Mesothelial cell of epicardium (in vitro differentiated cells): ENCODE data around the gene BPTF. TPM values are rescaled to one million over a fixed set of nuclear protein-coding genes. Genes with fewer than 3 reads are reported as not detected.

Experiments used
- DNase-seq, 2 experiments: peaks; one replicate each; pipeline ENCODE4 v3.0.0; 2021; ENCODE audit warnings: low spot score in 2 of 2; ENCODE audit not compliant: unreplicated experiment in 2 of 2
- H3K27ac Mint-ChIP-seq: 2 replicates; pipeline ENCODE4 v1.8.0; 2021; ENCODE audit warnings: mixed read lengths
- H3K27me3 Mint-ChIP-seq: 2 replicates; pipeline ENCODE4 v1.8.0; 2021; ENCODE audit warnings: low read depth, mixed read lengths
- H3K36me3 Mint-ChIP-seq: 2 replicates; pipeline ENCODE4 v1.8.0; 2021; ENCODE audit warnings: mixed read lengths
- H3K4me1 Mint-ChIP-seq: 2 replicates; pipeline ENCODE4 v1.8.0; 2021; ENCODE audit warnings: mixed read lengths
- H3K4me3 Mint-ChIP-seq: 2 replicates; pipeline ENCODE4 v1.8.0; 2021; ENCODE audit warnings: mild to moderate bottlenecking, moderate library complexity, mixed read lengths
- H3K9me3 Mint-ChIP-seq: 2 replicates; pipeline ENCODE4 v1.8.0; 2021; ENCODE audit warnings: mixed read lengths
- CTCF ChIP-seq: fragments of 200-600 bp; sonication (generic); IDR thresholded peaks from one replicate; pipeline ENCODE4 v1.5.0; 2021; ENCODE audit warnings: antibody characterized with exemption; ENCODE audit not compliant: unreplicated experiment
- total RNA-seq: library from RNA; stranded (reverse); gene quantifications from 3 replicates; pipeline ENCODE4 v1.2.1, GENCODE V29; 2021

The BPTF gene, protein sequence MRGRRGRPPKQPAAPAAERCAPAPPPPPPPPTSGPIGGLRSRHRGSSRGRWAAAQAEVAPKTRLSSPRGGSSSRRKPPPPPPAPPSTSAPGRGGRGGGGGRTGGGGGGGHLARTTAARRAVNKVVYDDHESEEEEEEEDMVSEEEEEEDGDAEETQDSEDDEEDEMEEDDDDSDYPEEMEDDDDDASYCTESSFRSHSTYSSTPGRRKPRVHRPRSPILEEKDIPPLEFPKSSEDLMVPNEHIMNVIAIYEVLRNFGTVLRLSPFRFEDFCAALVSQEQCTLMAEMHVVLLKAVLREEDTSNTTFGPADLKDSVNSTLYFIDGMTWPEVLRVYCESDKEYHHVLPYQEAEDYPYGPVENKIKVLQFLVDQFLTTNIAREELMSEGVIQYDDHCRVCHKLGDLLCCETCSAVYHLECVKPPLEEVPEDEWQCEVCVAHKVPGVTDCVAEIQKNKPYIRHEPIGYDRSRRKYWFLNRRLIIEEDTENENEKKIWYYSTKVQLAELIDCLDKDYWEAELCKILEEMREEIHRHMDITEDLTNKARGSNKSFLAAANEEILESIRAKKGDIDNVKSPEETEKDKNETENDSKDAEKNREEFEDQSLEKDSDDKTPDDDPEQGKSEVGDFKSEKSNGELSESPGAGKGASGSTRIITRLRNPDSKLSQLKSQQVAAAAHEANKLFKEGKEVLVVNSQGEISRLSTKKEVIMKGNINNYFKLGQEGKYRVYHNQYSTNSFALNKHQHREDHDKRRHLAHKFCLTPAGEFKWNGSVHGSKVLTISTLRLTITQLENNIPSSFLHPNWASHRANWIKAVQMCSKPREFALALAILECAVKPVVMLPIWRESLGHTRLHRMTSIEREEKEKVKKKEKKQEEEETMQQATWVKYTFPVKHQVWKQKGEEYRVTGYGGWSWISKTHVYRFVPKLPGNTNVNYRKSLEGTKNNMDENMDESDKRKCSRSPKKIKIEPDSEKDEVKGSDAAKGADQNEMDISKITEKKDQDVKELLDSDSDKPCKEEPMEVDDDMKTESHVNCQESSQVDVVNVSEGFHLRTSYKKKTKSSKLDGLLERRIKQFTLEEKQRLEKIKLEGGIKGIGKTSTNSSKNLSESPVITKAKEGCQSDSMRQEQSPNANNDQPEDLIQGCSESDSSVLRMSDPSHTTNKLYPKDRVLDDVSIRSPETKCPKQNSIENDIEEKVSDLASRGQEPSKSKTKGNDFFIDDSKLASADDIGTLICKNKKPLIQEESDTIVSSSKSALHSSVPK (N-terminal part only)
- 170 to 182 TPM (median 172 TPM) in 3 replicates for total RNA-seq

DNA sequence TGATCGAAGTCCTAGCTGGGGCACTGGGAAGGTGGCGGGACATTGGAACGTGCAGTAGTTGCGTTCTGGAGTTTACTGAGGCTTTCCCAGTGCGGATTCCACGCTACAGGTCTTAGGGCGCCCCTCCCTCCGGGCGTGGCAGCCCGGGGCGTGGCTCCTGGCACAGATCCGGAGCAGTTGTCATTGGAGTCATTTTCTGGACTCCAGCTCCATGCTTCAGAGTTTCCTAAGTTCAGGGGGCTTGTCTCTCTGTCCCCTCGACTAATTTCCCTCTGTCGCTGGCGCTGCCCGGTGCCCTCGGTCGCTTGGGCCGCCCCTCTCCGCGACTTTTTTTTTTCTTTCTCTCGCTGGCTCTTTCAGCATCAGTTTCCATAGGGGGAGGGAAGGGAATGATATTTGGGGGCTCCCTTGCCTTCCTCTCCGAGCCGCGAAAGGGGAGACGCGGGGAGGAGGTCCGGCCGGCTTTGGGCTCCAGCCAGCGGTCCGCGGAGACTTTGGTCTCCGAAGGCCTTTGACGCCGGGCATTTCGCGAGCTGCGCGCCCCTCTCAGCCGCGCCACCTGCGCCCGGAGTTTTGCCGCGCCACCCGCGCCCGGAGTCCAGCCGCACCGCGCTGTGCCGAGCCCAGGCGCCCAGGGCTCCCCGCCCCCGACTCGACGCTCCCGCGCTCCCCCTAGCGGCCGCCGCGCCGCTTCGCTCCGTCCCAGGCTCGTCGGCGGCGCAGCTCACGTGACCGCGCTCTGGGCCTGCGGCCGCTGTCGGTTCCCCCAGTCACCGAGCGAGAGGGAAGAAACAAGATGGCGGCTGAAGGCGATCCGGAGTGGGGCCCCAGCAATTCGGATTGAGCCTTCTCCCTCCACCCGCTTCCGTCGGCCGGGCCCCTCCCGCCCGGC is at the start of gene BPTF:
TSS of gene BPTF (plus strand) at position 769 of the 892 bp plus-strand sequence. CDS start 222 bp downstream, outside the sequence.
- Mint-ChIP-seq H3K27ac (peak within 1 kb of the TSS; percentile 97), H3K4me3 (peak within 1 kb of the TSS; percentile 95), H3K4me1 (peaks cover 28% of the 10 kb centered on the region), H3K36me3 (no peaks in the 10 kb centered on the region), H3K9me3 (no peaks in the 10 kb centered on the region), H3K27me3 (peaks cover 8% of the 10 kb centered on the region)
- DNase-seq, result peak; percentile 87 to 96
- TF ChIP-seq CTCF, result peak; percentile 94

- no peaks in the 10 kb centered on the region for H3K27me3 Mint-ChIP-seq
- H3K4me3 Mint-ChIP-seq, result no peak overlapping the region
- TF ChIP-seq CTCF, result peak; percentile 40
- DNase-seq, result no peak
- no peaks in the 10 kb centered on the region for H3K9me3 Mint-ChIP-seq
- peak overlapping the region; percentile 9 for H3K27ac Mint-ChIP-seq
- H3K36me3 Mint-ChIP-seq, result no peaks in the 10 kb centered on the region
- H3K4me1 Mint-ChIP-seq, result no peaks in the 10 kb centered on the region
Measured at GRCh38 chr17:67779098-67779672, 46.1 kb upstream of the BPTF start.

- Mint-ChIP-seq H3K9me3 (no peaks in the 10 kb centered on the region), H3K4me1 (no peaks in the 10 kb centered on the region), H3K36me3 (no peaks in the 10 kb centered on the region), H3K27ac (no peak overlapping the region), H3K4me3 (no peak overlapping the region), H3K27me3 (peaks cover 4% of the 10 kb centered on the region)
- DNase-seq, result no peak
- TF ChIP-seq CTCF, result no peak
Measured at GRCh38 chr17:67784364-67785121, 40.8 kb upstream of the BPTF start.

DNA sequence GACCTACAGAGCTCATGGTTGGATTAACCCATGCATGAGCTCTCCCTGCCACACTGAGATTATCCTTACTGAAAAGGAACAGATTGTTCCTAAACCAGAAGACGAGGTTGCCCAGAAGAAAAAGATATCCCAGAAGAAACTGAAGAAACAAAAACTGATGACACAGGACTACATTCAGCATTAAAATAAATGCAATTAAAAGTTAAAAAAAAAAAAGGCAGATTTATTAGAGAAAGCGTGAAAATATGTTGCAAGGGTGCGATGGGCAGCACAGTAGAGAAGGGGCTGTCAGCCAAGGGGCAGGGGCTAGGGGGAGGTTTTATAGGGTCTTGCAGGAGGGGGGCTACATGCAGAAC is 40.2 kb upstream of the BPTF start:
- Mint-ChIP-seq H3K36me3 (no peaks in the 10 kb centered on the region), H3K4me3 (no peak overlapping the region), H3K9me3 (no peaks in the 10 kb centered on the region), H3K4me1 (no peaks in the 10 kb centered on the region), H3K27ac (no peak overlapping the region), H3K27me3 (peaks cover 4% of the 10 kb centered on the region)
- DNase-seq, result no peak
- no peak for TF ChIP-seq CTCF
